Lower leg skin (tissue), 3 donors: Measurements from ENCODE around the gene SVOPL.

Source experiments
- CTCF ChIP-seq, 3 donors: fragments of 450-650 bp; IDR thresholded peaks; one replicate each; pipeline ENCODE4 v1.5.1; 2016; ENCODE audit warnings: antibody characterized with exemption in 3 of 3, mild to moderate bottlenecking in 3 of 3, moderate library complexity in 2 of 3
- POLR2A ChIP-seq, 2 donors: fragments of 450-650 bp; IDR thresholded peaks; one replicate each; pipeline ENCODE4 v1.6.1; 2016 to 2017; ENCODE audit warnings: antibody characterized with exemption in 2 of 2, mild to moderate bottlenecking in 1 of 2, moderate library complexity in 1 of 2

- no peak for TF ChIP-seq CTCF (IDR thresholded peaks at IDR 0.05)
- TF ChIP-seq POLR2A (IDR thresholded peaks at IDR 0.05): no peak
Observed at GRCh38 chr7:138579671-138580070, 121.5 kb downstream of the SVOPL start.
